T1000 (cell line): ENCODE results near the gene TCF21.

Experiments used
- DNase-seq: peaks from one replicate; lab custom pipeline; 2025; ENCODE audit warnings: mixed read lengths; lab: John Stamatoyannopoulos, UW

The TCF21 gene

DNA sequence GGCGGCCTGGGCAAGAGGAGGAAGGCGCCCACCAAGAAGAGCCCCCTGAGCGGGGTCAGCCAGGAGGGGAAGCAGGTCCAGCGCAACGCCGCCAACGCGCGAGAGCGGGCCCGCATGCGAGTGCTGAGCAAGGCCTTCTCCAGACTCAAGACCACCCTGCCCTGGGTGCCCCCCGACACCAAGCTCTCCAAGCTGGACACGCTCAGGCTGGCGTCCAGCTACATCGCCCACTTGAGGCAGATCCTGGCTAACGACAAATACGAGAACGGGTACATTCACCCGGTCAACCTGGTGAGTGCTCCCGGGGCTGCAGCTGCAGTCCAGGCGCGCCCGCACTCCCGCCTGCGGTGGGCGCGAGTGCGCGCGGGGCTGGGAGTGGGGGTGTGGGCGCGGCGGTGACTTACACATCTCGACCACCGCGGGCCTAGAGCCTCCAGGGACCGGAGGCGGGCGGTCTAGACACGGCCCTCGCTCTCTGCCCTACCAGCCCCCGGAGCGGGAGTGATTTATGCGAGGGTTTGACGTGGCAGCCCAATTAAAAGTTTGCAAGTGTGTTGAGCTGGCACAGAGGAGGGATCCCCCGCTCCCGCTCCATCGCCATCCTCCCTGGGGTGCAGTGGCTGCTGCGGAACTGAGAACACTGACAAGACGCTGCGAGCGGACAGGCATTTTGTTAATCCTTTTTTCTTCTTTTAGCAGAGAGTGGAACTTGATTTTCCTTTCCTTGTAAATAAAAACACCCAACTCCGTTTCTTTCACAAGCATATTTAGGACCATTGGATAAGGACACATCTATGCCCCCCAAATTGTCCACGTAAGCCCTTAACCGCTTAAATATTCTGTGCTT is 867 bp downstream of the TCF21 start:
- no peak for DNase-seq

DNA sequence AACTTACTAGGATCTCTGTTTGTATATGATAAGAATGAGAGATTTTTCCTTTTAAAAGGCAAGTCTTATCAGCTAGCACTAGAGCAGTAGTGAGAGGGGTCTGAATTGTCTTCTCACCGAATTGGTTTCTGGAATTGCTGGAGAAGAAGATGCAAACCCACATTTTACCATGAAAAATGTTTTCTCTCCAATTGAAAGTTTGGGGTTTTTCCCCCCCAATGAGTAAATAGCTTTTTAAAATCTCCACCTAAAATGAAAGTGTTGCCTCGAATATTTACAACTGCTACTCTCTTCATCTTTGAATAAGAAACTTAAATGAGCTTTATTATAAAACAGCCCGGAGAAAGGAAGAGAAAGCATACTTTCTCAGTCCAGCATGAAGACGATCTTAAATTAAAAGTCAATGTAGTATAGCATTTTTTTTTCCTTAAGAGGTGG is 1.8 kb downstream of the TCF21 start:
- DNase-seq = no peak

DNA sequence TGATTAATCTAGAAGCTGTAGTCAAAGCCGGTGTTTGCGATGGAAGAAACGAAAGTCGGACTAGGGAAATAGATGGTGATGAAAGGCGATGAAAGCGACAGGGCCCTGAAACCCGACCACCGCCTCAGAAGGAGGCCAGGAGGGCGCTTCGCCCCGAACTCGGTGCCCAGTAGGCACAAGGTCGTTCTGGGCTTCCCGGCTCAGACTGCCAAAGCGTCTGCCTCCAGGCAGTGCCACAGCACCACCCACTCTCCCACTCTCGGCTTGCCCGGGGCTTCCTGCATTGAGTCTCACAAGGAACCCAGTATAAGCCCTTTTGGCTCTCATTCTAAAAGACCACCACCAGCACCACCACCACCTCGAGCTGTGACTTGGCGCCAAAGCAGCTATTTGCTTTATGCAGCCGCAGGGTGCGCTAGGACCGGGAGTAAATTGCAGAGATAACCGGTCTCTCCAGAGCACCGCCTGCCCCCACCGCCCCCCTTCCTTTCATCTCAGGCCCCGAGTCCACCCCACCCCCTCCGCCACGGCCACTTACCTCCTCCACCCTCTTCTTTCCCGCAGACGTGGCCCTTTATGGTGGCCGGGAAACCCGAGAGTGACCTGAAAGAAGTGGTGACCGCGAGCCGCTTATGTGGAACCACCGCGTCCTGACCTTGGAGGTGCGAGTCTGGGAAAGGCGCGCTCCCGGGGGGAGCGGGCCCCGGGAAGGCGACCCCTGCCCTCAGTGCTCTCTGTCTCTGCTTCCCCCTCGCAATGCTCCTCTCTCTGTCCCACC is 2.4 kb downstream of the TCF21 start:
- no peak for DNase-seq

DNA sequence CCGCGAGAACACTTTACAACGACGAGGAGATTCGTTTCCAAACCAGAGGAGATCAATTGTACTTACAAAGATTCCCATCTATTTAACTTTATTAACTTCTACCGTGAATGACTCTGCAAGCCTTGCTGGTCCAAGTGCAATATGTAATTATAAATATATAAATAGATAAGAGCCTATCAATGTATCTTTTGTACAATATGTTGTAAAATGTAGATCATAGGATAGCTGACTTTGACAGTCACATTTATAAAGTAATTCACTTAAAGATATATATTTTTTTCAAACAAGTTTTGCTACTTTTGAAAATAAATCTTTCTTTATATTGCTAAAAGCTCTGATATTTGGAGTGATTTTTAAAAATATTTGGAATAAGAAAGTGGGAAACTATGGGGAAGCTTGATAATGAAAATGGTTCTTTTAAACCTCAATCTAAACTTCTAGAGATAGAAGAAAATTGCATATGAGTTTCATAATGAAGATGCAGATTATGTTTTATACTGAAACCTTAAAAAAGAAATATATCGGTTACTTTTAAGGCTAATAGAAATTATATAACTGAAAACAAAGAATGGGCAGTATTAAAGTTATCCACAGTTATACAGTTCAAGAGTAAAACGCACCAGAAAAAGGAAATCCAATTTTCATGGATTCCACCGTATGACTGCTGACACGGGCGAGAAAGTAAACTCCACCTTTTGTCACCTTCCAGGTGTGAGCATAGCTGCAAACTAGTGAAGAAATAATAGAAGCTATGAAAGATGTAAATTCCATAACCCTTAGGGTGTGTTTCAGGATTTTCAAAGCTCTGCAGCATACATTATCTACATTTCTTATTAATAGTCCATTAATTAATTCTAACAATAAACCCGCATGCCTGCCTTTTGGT is 3.3 kb downstream of the TCF21 start:
- no peak for DNase-seq

DNA sequence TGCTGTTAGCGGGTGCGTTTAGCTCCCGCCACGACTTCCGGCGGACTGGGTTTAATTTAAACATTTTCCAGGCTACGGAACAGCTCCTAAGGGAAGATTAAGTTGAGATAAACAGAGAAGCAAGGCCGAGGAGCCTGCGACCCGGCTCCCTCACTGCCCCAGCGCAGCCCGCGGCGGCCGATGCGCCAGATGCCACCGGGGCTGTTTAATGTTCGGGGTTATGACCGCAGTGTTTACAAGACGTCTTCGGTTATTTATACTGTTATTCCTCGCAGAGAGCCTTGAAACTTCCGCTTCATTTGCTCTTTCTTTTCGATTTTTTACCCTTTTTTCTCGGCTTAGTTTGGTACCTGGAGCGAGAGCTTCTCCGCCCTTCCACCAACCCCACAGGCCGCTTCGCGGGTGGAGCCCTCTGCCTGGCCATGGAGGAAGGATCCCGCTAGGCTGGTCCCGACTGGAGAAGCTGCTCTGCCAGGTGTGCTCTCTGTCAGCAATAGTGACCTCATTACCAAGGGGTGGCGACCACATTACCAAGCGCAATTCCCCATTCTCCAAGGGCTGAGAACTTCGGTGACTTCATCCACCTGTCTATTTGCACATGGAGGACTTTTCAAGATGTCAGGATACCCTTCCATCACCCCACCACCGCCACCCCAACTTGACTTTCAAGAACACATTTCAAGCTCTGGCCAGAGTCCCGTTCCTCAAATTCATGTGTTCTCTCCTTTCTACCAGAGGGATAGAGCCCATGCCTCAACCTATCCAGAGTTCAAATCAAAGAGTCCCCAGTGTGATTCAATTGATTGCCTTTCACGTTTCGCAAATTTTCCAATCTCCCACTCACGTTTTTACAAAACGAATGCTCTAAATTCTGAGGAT is 4.1 kb downstream of the TCF21 start:
- DNase-seq = no peak

DNA sequence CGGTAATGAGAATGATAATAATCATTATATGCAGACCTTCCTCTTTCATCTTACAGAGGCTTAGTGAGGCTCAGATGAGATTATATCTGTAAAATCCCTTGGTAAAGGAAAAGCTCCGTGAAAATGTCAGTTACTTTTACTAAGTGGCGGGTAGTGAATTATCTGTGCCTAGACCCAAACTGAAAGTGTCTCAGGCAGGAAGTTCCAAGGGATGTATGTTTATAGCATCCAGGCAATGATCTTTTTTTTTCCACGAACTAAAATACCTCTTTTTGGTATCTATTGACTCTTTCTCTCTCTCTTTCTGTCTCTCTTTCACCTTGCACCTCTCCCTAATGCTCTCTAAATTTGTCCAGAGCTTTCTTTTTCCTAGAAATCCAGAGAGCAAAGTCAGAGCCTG is 5.0 kb downstream of the TCF21 start:
- no peak for DNase-seq

DNA sequence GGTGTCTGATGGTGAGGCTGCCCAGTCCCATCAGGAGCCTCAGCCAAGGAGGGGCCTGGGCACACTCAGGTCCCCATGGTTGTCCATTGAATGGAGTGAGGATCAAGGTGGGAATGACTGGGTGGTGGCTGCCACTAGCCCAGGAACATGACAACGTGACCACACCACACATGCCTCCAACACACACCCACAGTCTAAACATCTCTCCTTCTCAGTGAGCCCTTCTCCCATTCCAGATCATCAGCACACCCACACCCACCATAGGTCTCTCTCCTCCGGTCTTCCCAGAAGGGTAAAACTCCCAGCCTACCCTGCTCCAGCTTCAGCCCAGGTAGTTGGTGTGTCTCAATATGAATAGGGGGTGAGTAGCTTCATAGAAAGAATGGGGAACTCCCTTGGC is 5.5 kb downstream of the TCF21 start:
- no peak for DNase-seq

DNA sequence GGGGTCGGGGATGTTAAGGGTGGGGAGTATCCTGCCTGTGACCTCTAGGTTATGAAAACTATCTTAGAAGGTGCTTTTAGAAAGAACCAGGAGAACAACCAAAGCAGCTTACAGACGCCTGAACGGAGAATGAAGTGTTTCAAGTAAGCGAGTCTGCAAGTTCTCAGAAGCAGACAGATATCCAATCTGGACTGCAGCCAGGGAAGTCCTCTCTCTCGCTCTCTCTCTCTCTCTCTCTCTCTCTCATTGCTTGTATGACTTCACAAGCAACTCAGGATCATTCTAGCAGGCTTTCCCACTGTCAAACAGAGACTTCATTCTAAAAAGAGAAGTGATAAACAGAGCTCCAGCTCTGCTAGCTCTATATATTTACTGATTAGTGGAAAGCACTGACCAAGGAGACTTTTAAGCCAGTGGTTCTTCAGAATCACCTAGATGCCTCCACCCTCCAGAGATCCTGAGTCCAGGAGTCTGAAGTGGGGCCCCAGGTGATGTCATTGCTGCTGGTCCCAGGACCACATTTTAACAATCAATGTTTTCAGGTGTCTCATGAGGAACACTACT is 6.0 kb downstream of the TCF21 start:
- DNase-seq = no peak

DNA sequence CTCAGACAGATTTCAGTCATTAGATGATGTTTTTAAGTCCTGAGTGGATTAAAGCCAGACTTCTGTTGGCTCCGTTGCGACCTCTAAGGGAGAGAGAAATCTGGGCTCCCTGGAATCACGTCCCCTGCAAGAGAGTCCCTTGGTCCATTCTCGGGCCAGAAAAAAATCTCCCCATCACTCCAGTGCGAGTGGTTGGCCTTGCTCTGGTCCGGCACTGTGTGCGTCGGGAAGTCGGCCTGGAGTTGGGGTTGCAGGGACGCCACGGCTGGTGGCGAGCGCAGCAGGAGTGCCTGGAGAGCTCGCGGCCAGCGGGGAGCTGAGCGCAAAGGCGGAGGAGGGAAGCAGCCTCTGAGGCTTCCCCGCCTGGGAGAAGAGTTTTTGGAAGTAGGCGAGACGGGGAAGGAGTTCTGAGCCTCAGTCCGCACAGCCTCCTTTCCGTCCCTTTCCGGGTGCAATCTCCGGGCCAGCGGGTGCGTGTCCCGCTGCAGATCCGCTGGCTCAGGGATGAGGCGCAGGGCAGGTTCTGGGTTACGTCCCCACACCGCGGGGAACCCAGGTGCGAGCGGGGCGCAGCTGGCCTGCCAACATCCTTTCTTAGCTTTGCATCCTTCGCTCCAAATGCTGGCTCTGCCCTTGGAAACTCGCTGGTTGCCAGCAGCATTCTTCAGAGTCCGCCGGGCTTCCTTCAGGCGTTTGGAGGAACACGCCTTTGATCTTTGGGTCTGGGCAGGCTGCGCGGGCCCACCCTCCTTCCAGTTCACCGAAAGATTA is 6.8 kb downstream of the TCF21 start:
- DNase-seq = no peak

DNA sequence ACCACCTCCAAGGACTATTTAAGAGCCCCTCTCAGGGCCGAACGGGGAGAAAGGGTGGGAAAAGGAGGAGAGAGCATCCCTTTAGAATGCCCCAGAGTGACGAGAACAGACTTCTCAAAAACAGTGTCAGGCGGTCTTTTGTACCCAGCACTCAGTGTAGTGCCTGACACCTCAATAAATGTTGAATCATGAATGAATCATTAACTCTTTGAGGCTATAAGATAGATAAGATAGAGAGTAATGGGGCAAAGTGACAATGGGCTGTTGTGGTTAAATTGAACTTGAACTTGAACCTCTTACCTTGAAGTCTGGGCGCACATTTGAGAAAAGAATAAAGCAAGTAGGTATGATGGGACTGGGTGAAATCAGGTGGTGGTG is 7.4 kb downstream of the TCF21 start:
- DNase-seq = no peak

DNA sequence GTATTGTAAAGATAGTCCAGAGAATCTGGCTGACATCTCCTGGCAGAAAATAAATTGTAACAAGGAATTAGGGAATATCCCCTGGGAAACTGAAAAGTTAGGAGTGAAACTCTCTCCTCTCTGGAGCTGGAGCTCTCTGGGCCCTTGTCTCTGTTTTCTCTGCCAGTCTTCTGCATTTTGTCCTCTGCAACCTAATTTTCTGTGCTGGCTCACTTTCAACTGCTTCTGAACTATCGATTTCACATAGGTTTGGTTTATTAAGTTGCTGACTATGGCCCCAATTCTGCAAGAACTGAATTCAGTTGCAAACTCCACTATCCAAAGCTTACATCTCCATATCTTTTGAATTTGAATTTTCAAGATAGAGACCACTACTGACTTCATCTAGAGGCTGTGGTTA is 9.3 kb downstream of the TCF21 start:
- no peak for DNase-seq

DNA sequence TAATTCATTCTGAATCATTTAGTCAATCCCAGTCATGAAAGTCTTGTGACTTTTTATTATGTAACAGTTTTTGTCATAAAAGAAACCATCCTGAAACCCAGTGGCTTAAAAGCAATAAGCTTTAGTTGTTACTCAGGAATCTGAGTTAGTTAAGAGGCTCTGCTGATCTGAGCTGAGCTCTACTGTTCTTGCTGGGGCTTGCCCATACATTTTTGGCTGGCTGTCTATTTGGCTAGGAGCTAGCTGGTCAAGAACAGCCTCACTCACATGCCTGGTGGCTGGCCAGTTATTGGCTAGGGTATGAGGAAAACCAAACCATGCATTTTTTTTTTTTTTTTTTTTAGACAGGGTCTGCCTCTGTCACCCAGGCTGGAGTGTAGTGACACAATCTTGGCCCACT is 10.6 kb downstream of the TCF21 start:
- DNase-seq = no peak

DNA sequence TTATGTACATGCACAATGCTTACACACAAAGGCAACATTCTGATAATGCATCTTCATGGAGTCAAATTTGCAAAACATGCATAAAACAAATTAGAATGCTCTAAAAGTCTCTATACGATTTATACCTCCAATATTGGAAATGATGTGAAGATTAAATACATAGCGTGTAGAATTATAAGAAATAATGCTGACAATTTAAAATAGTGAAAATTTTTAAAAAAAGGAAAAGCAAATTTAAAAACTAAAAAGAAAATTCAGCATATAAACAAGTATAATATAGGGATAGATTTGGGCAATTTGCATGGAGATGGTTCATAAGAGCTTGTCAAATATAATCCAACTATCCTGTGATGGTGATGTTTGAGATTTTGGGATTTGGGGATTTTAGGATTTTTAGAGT is 14.9 kb downstream of the TCF21 start:
- no peak for DNase-seq

DNA sequence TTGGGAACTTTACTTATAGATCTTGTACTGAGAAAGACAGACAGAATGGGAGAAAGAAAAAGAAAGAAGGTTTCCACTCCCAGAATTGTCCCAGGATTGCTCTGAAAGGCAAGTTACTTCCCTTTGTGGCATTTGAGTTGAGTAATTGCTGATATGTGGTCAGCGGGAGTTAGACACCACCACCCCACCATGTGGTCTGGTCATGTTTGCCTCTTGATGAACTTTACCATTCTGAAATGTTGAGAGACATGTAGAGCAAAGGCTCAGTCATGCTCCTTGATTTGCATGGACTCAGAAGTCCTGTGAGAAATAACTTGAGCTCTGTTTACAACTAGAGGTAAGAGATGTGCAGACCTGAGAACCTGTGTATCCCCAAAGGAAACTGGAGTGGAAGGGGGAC is 17.1 kb downstream of the TCF21 start:
- DNase-seq = no peak

DNA sequence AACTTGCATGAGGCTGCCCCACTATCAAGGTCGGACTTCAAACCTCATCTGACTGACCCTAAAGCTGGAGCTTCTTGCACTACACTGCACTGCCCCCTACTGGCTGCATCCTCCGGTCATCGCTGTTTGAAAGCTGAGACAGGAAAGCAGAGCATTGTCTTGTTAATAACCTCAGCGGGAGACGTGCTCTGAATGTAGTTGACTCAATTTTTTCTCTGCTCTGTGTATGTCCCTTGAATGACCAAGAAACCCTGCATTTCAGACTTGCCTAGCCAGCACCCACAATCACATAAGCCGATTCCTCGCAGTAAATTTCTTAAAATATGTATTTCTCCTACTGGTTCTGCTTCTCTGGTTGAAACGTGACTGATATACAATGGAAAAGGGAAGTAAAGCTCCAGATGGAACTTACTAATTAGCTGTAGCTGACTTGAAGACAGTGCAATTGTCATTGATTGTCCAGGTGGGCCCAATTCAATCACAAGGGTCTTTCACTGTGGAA is 27.8 kb downstream of the TCF21 start:
- peak; percentile 70 for DNase-seq

DNA sequence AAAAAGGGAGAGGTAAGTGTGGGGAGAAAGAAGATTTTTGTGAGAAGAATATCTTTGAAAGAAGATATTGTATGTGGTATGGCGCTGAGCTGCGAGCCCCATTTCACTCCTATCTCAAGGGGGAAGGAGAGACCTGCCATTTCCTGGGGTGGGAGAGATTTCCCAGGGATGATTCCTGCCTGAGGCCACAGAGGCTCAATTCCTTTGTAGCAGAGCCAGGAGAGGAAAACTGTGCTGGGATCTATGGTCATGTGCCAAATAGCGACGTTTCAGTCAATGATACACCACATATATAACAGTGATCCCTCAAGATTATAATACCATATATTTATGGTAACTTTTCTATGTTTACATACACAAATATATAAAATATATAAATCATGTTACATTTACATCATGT is 28.9 kb downstream of the TCF21 start:
- no peak for DNase-seq

DNA sequence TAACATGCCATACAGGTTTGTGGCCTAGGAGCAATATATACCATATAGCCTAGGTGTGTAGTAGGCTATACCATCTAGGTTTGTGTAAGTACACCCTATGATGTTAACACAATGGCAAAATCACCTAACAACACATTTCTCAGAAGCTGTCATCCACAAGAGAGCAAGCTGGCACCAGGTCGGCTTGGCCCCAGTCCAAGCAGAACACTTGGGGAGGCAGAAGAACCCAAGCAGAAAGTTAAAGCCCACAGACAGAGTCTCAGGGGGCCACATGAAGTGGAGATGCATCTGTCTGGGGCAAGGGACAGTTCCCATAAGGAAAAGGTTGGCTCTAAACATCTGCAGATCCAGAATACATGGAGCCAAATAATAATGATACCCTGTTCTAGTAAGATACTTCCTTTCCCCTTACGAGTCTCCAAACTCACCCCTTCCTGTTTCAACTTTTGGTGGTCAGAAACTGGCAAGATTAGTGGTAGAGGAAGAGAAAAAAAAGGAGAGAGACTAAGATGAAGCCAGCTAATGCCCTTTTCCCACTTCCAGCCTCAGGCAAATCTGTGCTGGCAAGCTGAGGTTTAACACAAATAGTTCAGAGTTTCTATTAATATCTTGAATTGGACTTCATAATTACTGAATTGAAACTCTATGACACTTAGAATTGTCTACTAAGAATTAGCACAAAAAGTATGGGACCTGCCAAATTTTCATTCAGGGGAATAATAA is 29.5 kb downstream of the TCF21 start:
- no peak for DNase-seq

DNA sequence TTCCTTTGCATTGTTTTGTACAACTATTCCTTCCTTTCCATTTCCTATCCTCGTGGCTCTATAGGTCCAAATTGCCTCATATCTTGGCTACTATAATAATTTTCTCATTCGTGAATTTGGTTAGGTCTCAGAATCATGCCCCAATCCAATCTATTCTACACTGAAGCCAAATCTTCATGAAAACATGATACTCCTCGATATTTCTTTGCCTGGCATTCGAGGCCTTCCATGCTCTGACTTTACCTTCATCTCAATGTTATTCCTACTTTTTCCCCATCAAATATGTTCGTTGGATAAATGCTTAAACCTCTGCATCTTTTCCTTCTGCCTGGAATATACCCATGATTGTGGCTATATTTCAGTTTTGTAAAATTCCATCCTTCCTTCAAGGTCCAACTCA is 30.4 kb downstream of the TCF21 start:
- DNase-seq = no peak

DNA sequence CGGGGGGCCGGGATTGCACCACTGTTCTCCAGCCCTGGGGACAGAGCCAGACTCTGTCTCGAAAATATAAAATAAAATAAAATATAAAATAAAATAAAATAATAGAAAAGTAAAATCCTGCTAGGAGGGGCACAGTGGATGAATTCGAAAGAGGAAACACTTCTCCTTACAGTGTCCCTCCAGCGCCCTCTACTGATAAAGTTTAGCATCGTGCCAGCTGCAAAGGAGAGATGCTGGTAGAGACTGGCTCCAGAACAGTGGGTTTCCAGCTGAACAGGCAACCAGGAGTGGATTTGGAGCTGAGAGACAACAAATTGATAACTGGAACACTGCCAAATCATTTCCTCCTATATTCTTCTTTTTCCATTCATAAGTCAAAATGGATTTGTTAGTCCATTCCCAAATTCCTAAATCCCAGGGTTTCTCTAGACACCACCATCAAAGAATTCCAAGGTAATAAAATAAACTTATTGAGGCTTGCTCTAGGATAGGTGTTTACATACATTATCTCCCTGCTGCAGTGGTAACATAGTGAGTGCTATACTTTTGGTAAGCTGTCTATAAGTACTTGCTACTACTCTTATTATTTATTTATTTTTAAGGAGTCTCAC is 32.4 kb downstream of the TCF21 start:
- DNase-seq = peak; percentile 40
